Stomach (tissue), 9 donors: Measurements from ENCODE around the gene DYNLT5. TPM values are rescaled to one million over a fixed set of nuclear protein-coding genes. Genes with fewer than 3 reads are reported as not detected.

Experiments
- DNase-seq, 2 donors: peaks; one replicate each; pipeline versions ENCODE4 v3.0.0 to v3.0.0-alpha.2; 2013 to 2019
- H3K27ac ChIP-seq, 5 donors: fragments of 200-600 bp in 4 of 5; sonication (generic) in 4 of 5; one replicate each; pipeline ENCODE4 v1.5.1; 2013 to 2019; ENCODE audit warnings: mild to moderate bottlenecking in 1 of 5, moderate library complexity in 1 of 5
- H3K27me3 ChIP-seq, 3 donors: fragments of 200-600 bp; sonication (generic); one replicate each; pipeline ENCODE4 v1.5.1; 2017 to 2019; ENCODE audit warnings: mixed run types in 1 of 3
- H3K36me3 ChIP-seq, 4 donors: fragments of 200-600 bp; sonication (generic); 1 replicate in 3 of 4; 2 replicates in 1 of 4; pipeline ENCODE4 v1.5.1; 2016 to 2019
- H3K4me1 ChIP-seq, 4 donors: fragments of 200-600 bp; sonication (generic); one replicate each; pipeline ENCODE4 v1.5.1; 2016 to 2019
- H3K4me3 ChIP-seq, 4 donors: fragments of 200-600 bp; sonication (generic) in 3 of 4; one replicate each; pipeline ENCODE4 v1.5.1; 2016 to 2019; ENCODE audit warnings: mild to moderate bottlenecking in 1 of 4
- H3K9me3 ChIP-seq, 4 donors: fragments of 200-600 bp; sonication (generic); one replicate each; pipeline ENCODE4 v1.5.1; 2016 to 2019
- CTCF ChIP-seq, 7 experiments: fragments of 450-650 bp in 4 of 7; fragments of 200-600 bp in 3 of 7; sonication (generic) in 3 of 7; IDR thresholded peaks; one replicate each; pipeline ENCODE4 v1.5.1; 2016 to 2019; ENCODE audit warnings: antibody characterized with exemption in 7 of 7, control low read depth in 2 of 7, mild to moderate bottlenecking in 1 of 7
- EP300 ChIP-seq: sonication (generic); formaldehyde crosslinking; IDR thresholded peaks from one replicate; pipeline ENCODE4 v1.6.1; 2017; ENCODE audit warnings: antibody characterized with exemption
- POLR2A ChIP-seq, 4 donors: fragments of 450-650 bp; IDR thresholded peaks; one replicate each; pipeline ENCODE4 v1.6.1; 2016; ENCODE audit warnings: antibody characterized with exemption in 4 of 4, control low read depth in 2 of 4, mild to moderate bottlenecking in 1 of 4, moderate library complexity in 1 of 4
- POLR2AphosphoS5 ChIP-seq, 3 donors: sonication (generic); formaldehyde crosslinking; IDR thresholded peaks; one replicate each; pipeline ENCODE4 v1.6.1; 2016; ENCODE audit warnings: antibody characterized with exemption in 3 of 3
- WGBS, 5 donors: extraction: QIAGEN DNeasy Blood & Tissue Kit in 3 of 5; methylation state at CpG; one replicate each; pipeline versions ENCODE4 v1.1.5 to v1.1.7; 2013 to 2018; 5-methylcytosine and 5-hydroxymethylcytosine counted together
- intact Hi-C: fragments of 100-400 bp; cut with DNase I; formaldehyde crosslinking; loops from one replicate; pipeline ENCODE4 v1.15.1; 2023; ENCODE audit warnings: low total_unique reads
- polyA plus RNA-seq, 3 donors: library from polyadenylated mRNA; stranded (reverse); fragments of 200-250 nt; gene quantifications; one replicate each; pipeline ENCODE4 v1.2.3, GENCODE V29; 2013
- total RNA-seq, 5 donors: library from RNA; depleted of rRNA; stranded (reverse); fragments of >200 nt; gene quantifications; one replicate each; pipeline versions ENCODE4 v1.1.0 to v1.2.3, GENCODE V29; 2014 to 2016
- donor health status: healthy with polysubstance abuse.
- donor health status: Bipolar disorder and iron deficiency.
- donor health status: healthy.

DYNLT5 gene
- total and polyA plus RNA-seq, 8 donors = 0.37 to 2.4 (median 1.2) TPM; not detected in 3

GRCh38 chr1:66760506-66760905, 8.2 kb downstream of the DYNLT5 start:
- Histone ChIP-seq H3K36me3 (no peaks in the 10 kb centered on the region), H3K9me3 (no peaks in the 10 kb centered on the region), H3K27ac (no peak overlapping the region), H3K27me3 (no peaks in the 10 kb centered on the region), H3K4me1 (no peaks in the 10 kb centered on the region), H3K4me3 (no peak overlapping the region)
- intact Hi-C loops = loop anchor here (5.0 kb wide), 1 partner anchor 397 kb away; no protein-coding TSS in a partner anchor
- no peak for TF ChIP-seq POLR2A (IDR thresholded peaks at IDR 0.05)
- TF ChIP-seq EP300 = no peak
- no peak for TF ChIP-seq CTCF (IDR thresholded peaks at IDR 0.05)
- TF ChIP-seq POLR2AphosphoS5 (IDR thresholded peaks at IDR 0.05) = no peak
- WGBS, 5 donors = 67 to 97% (median 92%) methylated on average over 1 of the region's 1 CpG
- no peak for DNase-seq

DNA sequence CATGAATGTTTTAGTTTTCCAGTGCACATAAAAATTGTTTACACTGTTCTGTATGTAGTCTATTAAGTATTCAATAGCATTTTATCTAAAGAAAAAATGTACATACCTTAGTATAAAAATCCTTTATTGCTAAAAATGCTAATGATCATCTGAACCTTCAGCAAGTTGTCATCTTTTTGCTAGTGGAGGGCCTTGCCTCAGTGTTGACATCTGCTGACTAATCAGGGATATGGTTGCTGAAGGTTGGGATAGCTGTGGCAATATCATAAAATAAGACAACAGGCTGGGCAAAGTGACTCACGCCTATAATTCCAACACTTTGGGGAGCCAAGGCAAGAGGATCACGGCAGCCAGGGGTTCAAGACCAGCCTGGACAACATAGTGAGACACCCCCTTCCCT, 9.0 kb downstream of the DYNLT5 start:
- TF ChIP-seq POLR2AphosphoS5 (IDR thresholded peaks at IDR 0.05) (no peak), CTCF (IDR thresholded peaks at IDR 0.05) (no peak), EP300 (no peak), POLR2A (IDR thresholded peaks at IDR 0.05) (no peak)
- no peaks in the 10 kb centered on the region for H3K4me1 ChIP-seq
- intact Hi-C loops = loop anchor here (5.0 kb wide), 1 partner anchor 396 kb away; no protein-coding TSS in a partner anchor
- no peaks in the 10 kb centered on the region for H3K9me3 ChIP-seq
- 68 to 94% (median 82%) methylated on average over 2 of the region's 2 CpGs for WGBS, 5 donors
- no peaks in the 10 kb centered on the region for H3K36me3 ChIP-seq
- DNase-seq = no peak
- H3K27me3 ChIP-seq = no peaks in the 10 kb centered on the region
- no peak overlapping the region for H3K27ac ChIP-seq
- no peak overlapping the region for H3K4me3 ChIP-seq

DNA sequence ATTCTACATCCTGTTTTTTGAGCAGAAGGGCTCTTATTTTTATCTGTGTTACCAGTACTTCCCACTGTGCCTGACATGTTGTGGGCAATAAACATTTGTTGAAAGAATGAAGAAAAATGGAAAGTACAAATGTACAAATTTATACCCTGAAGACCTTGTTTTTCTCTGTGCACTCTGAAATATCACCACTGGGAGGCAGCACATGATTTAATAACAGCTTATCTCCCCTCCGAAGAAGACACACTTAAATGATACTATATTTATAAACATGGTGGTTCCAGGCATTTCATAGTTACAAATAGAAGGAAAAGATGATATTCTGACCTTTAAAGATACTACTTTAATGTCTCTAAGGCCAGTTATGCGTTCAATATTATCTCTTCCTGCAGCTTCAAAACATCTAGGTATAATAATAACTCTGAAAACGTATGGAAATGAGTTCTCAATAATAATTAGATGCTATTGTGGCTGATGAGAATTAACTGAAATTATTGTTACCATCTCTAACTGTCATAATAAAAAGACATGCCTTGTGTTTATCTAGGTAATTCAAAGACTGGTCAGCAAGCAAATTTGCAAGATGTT, 12.8 kb downstream of the DYNLT5 start:
- no peaks in the 10 kb centered on the region for H3K9me3 ChIP-seq
- H3K27me3 ChIP-seq = no peaks in the 10 kb centered on the region
- H3K36me3 ChIP-seq = no peaks in the 10 kb centered on the region
- H3K4me3 ChIP-seq = no peak overlapping the region
- intact Hi-C loops = loop anchor here (5.0 kb wide), 1 partner anchor 392 kb away; no protein-coding TSS in a partner anchor
- TF ChIP-seq POLR2AphosphoS5 (IDR thresholded peaks at IDR 0.05) (no peak), CTCF (IDR thresholded peaks at IDR 0.05) (peak in 5 of 7 experiments; percentile 58 to 71 (median 67))
- H3K27ac ChIP-seq = no peak overlapping the region
- 14 to 24% (median 18%) methylated on average over 3 of the region's 3 CpGs for WGBS, 5 donors
- peak; percentile 27 to 73 for DNase-seq
- no peaks in the 10 kb centered on the region for H3K4me1 ChIP-seq

- no peak overlapping the region for H3K4me3 ChIP-seq
- no peak for DNase-seq
- no peak overlapping the region for H3K27ac ChIP-seq
- H3K27me3 ChIP-seq = no peaks in the 10 kb centered on the region
- no peaks in the 10 kb centered on the region for H3K9me3 ChIP-seq
- intact Hi-C loops = no loop called here
- no peaks in the 10 kb centered on the region for H3K4me1 ChIP-seq
- H3K36me3 ChIP-seq = no peaks in the 10 kb centered on the region
- no peak for TF ChIP-seq POLR2AphosphoS5 (IDR thresholded peaks at IDR 0.05)
- no peak for TF ChIP-seq POLR2A (IDR thresholded peaks at IDR 0.05)
- TF ChIP-seq EP300 = no peak
Measured at GRCh38 chr1:66767626-66768025, 15.4 kb downstream of the DYNLT5 start.

DNA sequence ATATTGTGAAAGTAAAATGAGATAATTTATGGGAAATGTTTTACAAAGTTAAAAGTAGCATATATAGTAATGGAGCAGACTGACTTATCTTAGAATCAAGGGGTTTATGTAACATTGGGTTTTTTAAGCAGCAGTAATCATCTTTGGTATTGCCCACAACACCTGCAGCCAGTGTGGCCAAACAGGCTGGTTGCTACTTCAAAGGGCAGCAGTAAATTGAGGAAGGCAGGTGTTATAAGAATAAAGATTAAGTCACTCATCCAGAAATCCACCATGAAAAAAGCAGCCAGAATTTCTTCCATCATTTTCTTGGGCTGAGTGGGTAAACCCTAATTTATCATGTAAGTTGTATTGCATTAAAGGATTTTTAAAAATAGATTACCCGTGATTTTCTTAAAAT, 16.7 kb downstream of the DYNLT5 start:
- Histone ChIP-seq H3K4me1 (no peaks in the 10 kb centered on the region), H3K9me3 (no peaks in the 10 kb centered on the region), H3K27ac (no peak overlapping the region), H3K36me3 (no peaks in the 10 kb centered on the region), H3K27me3 (no peaks in the 10 kb centered on the region), H3K4me3 (no peak overlapping the region)
- DNase-seq = no peak
- intact Hi-C loops = no loop called here
- 83 to 93% (median 91%) methylated on average over 1 of the region's 1 CpG for WGBS, 5 donors
- TF ChIP-seq POLR2AphosphoS5 (IDR thresholded peaks at IDR 0.05) = no peak
- no peak for TF ChIP-seq CTCF (IDR thresholded peaks at IDR 0.05)
- TF ChIP-seq POLR2A (IDR thresholded peaks at IDR 0.05) = no peak
- no peak for TF ChIP-seq EP300
